KMS-11 (cell line): ENCODE data around the gene PLEKHM3.

ENCODE experiments used
- H2AFZ ChIP-seq: fragments of 200-600 bp; sonication (generic); 2 replicates; pipeline ENCODE4 v1.6.1; 2016; ENCODE audit warnings: antibody characterized with exemption, mixed run types, low read depth
- H3K27ac ChIP-seq: fragments of 200-600 bp; sonication (generic); 2 replicates; pipeline ENCODE4 v1.6.1; 2016; ENCODE audit warnings: mild to moderate bottlenecking, mixed run types
- H3K27me3 ChIP-seq: fragments of 200-600 bp; sonication (generic); 2 replicates; pipeline ENCODE4 v1.6.1; 2017; ENCODE audit warnings: mild to moderate bottlenecking, low read depth, mixed run types, moderate library complexity; ENCODE audit not compliant: insufficient read depth
- H3K36me3 ChIP-seq: fragments of 200-600 bp; sonication (generic); 2 replicates; pipeline ENCODE4 v1.6.1; 2017; ENCODE audit warnings: mild to moderate bottlenecking, mixed run types; ENCODE audit not compliant: insufficient read depth
- H3K4me1 ChIP-seq: fragments of 200-600 bp; sonication (generic); 2 replicates; pipeline ENCODE4 v1.6.1; 2016; ENCODE audit warnings: mild to moderate bottlenecking, low read depth, mixed run types; ENCODE audit not compliant: poor library complexity, severe bottlenecking
- H3K4me2 ChIP-seq: fragments of 200-600 bp; sonication (generic); 2 replicates; pipeline ENCODE4 v1.7.0; 2016; ENCODE audit warnings: mild to moderate bottlenecking, mixed run types
- H3K4me3 ChIP-seq: fragments of 200-600 bp; sonication (generic); IDR thresholded peaks from 2 replicates; pipeline ENCODE4 v1.6.1; 2017; ENCODE audit warnings: low read depth, low read length, mixed read lengths; ENCODE audit not compliant: insufficient read depth
- H3K79me2 ChIP-seq: fragments of 200-600 bp; sonication (generic); 2 replicates; pipeline ENCODE4 v1.6.1; 2016; ENCODE audit warnings: low read depth, mixed run types; ENCODE audit not compliant: insufficient read depth
- H3K9ac ChIP-seq: fragments of 200-600 bp; sonication (generic); 2 replicates; pipeline ENCODE4 v1.6.1; 2016; ENCODE audit warnings: mild to moderate bottlenecking, mixed run types
- H4K20me1 ChIP-seq: fragments of 200-600 bp; sonication (generic); 2 replicates; pipeline ENCODE4 v1.6.1; 2016; ENCODE audit warnings: mild to moderate bottlenecking, mixed run types; ENCODE audit not compliant: insufficient read depth
- TF ChIP-seq, protein P1 (sequence below): fragments of 200-600 bp; sonication (generic); conservative IDR thresholded peaks from 2 replicates; pipeline ENCODE4 v1.6.1; 2017; ENCODE audit warnings: low read depth, mild to moderate bottlenecking, antibody characterized with exemption, low read length, moderate library complexity, mixed read lengths

Gene PLEKHM3

DNA sequence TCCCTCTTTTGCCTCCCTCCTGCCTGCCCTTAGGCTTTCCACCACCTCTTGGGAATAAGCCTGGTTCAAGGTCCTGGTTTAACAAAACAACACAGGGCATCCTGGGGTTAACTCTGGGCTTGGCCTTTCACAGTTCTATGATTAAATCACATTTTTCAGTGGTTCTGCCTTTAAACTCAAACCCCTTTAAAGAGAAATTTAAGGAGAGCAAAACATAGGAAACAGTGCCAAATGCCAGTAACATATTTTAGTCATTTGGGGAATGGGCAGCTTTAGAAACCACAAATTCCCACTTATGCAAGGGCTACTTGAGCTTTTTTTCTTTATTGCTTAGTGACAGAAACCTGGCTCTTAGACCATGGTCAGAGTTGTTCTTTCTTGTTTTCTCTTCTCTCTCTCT lies 143.4 kb downstream of the PLEKHM3 start:
- Histone ChIP-seq H3K79me2 (no peaks in the 10 kb centered on the region), H2AFZ (no peak overlapping the region), H3K9ac (no peak overlapping the region), H3K27ac (no peak overlapping the region), H4K20me1 (no peaks in the 10 kb centered on the region), H3K4me3 (no peak overlapping the region), H3K4me1 (no peaks in the 10 kb centered on the region), H3K36me3 (no peaks in the 10 kb centered on the region), H3K27me3 (no peaks in the 10 kb centered on the region), H3K4me2 (no peak overlapping the region)
- TF ChIP-seq, protein P1, sequence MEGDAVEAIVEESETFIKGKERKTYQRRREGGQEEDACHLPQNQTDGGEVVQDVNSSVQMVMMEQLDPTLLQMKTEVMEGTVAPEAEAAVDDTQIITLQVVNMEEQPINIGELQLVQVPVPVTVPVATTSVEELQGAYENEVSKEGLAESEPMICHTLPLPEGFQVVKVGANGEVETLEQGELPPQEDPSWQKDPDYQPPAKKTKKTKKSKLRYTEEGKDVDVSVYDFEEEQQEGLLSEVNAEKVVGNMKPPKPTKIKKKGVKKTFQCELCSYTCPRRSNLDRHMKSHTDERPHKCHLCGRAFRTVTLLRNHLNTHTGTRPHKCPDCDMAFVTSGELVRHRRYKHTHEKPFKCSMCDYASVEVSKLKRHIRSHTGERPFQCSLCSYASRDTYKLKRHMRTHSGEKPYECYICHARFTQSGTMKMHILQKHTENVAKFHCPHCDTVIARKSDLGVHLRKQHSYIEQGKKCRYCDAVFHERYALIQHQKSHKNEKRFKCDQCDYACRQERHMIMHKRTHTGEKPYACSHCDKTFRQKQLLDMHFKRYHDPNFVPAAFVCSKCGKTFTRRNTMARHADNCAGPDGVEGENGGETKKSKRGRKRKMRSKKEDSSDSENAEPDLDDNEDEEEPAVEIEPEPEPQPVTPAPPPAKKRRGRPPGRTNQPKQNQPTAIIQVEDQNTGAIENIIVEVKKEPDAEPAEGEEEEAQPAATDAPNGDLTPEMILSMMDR: no peak

DNA sequence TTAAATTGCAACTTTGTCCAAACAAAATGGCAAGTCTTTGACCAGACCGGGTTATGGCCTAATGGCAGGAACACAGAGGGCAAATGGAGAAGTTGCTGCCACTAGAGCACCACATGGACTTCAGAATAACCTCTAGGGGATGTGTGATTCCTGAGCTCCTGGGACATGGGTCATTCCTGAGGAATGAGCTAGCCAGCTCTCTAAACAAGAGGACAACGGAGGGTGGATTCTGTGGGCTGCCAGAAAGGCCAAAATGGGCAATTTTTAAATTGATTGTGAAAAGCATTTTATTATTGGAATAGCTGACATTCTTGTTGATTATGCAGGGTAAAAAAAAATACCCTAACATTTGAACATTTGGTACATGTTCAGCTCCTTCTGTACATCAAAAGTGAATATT lies 145.8 kb downstream of the PLEKHM3 start:
- no peak overlapping the region for H3K4me3 ChIP-seq
- no peak overlapping the region for H3K4me2 ChIP-seq
- H3K4me1 ChIP-seq: no peaks in the 10 kb centered on the region
- no peaks in the 10 kb centered on the region for H3K79me2 ChIP-seq
- no peak overlapping the region for H3K9ac ChIP-seq
- no peak overlapping the region for H3K27ac ChIP-seq
- H3K36me3 ChIP-seq: no peaks in the 10 kb centered on the region
- H4K20me1 ChIP-seq: no peaks in the 10 kb centered on the region
- TF ChIP-seq, protein P1: no peak
- no peaks in the 10 kb centered on the region for H3K27me3 ChIP-seq
- no peak overlapping the region for H2AFZ ChIP-seq

DNA sequence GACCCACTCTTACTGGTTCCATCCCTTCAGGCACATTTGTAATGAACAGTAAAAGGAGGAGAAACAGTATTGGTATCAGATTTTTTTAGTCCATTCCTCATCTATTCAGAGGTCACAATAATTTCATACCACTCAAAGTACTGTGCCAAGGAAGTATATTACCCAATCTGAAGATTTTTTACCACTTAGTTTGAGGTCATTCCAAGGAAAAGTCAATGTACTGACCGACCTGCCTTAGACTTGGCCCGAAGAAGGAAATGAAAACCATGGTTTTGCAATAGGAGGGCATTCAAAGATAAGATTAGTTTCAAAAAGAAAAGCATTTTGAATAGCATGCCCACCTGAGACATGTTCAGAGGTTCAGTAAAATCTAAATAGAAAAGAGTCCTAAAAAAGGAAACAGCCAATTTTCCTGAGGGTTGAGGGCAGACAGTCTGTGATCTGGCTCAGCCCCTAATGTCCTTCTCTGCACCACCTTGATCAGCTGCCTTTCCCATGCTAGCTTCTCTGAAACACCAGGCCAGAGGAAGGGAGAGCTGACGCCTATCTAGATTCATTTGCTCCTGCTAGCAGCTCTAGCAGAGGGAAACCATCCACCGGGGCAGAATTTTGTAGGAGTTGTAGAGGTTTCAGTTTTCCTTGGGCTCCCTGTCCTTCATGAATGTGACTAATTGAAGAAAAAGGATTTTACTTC lies 148.3 kb downstream of the PLEKHM3 start:
- H4K20me1 ChIP-seq: no peaks in the 10 kb centered on the region
- H2AFZ ChIP-seq: no peak overlapping the region
- TF ChIP-seq, protein P1: no peak
- H3K4me1 ChIP-seq: peaks cover 17% of the 10 kb centered on the region
- H3K27me3 ChIP-seq: no peaks in the 10 kb centered on the region
- no peak overlapping the region for H3K9ac ChIP-seq
- H3K79me2 ChIP-seq: no peaks in the 10 kb centered on the region
- no peak overlapping the region for H3K27ac ChIP-seq
- no peaks in the 10 kb centered on the region for H3K36me3 ChIP-seq
- H3K4me3 ChIP-seq: no peak overlapping the region
- H3K4me2 ChIP-seq: no peak overlapping the region

DNA sequence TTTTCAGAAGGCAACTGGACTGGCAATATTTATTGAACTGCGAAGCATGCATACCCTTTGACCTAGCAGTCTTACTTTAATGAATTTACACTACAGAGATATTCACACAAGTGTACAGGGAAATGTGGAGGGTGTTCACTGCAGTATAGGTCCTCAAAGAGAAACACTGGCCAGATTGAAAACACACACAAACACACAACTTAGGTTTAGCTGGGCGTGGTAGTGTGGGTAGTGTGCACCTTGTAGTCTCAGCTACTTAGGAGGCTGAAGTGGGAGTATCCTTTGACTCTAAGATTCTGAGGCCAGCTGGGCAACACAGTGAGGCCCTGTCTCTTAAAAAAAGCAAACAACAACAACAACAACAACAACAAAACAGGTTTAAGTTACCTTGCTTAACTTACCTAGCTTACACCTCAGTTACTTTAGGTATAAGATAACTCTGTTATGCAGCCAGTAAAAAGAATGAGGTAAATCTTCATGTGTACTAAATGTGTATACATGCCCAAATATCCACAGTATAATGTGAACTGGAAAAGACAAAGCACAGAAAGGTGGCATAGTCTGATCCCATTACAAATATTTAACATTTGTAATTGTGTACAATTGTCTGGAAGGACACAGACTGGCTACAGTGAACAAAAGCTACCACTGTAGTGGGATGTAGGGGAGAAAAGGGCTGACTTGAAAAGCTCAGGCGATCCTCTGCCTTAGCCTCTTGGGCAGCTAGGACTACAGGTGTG lies 149.7 kb downstream of the PLEKHM3 start:
- H3K27ac ChIP-seq: no peak overlapping the region
- no peaks in the 10 kb centered on the region for H3K36me3 ChIP-seq
- H2AFZ ChIP-seq: no peak overlapping the region
- peaks cover 31% of the 10 kb centered on the region for H3K4me1 ChIP-seq
- H3K4me2 ChIP-seq: no peak overlapping the region
- TF ChIP-seq, protein P1: no peak
- no peaks in the 10 kb centered on the region for H4K20me1 ChIP-seq
- H3K9ac ChIP-seq: no peak overlapping the region
- no peaks in the 10 kb centered on the region for H3K27me3 ChIP-seq
- no peak overlapping the region for H3K4me3 ChIP-seq
- no peaks in the 10 kb centered on the region for H3K79me2 ChIP-seq
